ENCODE measurements around the gene CCDC66. TPM values are rescaled to one million over a fixed set of nuclear protein-coding genes. Genes with fewer than 3 reads are reported as not detected.
"Not testable (repeated sequence)": the region's sequence is repeated elsewhere in the genome, so short reads cannot be mapped to it uniquely, and the experiment has no call there.

The CCDC66 gene
- total RNA-seq = 10 to 100 TPM; 38.2 to 40.0 TPM

DNA sequence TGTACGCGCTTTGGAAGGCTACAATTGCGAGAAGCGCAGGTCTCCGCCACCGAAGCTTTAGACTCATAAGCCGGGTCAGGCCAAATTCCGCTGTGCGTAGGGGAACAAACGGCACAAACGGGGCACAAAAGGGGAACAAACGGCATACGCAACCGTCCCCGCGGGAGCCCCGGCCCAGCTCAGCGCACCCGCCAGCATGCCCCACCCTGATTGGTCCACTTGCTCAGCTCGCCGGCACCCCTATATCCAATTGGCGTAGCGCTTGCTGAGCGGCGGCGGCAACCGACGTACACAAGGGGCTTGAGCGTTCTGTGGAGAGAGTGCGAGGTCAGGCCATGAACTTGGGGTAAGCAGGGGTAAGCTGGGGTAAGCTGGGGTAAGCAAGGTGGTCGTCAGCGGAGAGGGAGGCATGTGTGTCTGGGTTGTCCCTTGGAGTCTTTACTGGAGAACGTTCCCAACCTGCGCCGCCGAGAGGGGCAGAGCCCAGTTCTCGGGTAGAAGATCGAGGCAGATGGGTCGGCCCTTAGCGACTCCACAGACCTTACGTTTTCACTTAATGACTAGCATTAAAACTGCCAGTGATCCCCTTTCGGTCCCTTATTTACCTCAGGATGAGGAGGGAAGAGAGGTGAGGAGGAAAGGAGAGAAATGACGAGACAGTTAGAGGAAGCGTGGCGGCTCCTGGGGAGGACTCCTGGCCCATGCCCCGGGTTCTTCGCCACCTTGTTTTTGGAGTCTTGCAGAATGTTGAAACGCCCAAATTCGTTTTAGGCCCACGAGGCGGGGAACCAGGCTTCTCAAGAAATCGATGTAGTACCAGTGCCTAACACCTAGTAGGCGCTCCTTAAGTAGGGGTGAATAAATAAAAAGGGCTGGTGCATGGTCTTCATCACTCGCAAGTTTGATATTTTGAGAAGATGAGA, at the start of gene CCDC66:
TSS of gene CCDC66 (plus strand) at position 268 of the 923 bp plus-strand sequence. CDS start at position 336, 68 bp downstream.
- peak within 1 kb of the TSS; percentile 99 for H3K27ac Mint-ChIP-seq
- DNase-seq = peak; percentile 95
- peaks cover 19% of the 10 kb centered on the region for H3K27me3 Mint-ChIP-seq
- peak within 1 kb of the TSS; percentile 97 for H3K4me3 Mint-ChIP-seq
- peaks cover 15% of the 10 kb centered on the region for H3K36me3 Mint-ChIP-seq (ENCODE audit: low read depth)
- ChIA-PET CTCF (interaction anchor here (0.7 to 1.8 kb wide), 5 partner anchors 13 to 179 kb away, joined by 3 to 5 read pairs (median 4); no protein-coding TSS in a partner anchor), POLR2A (interaction anchor here (0.6 to 0.7 kb wide), 2 partner anchors 243 to 325 kb away, joined by 5 to 7 read pairs; no protein-coding TSS in a partner anchor)
- H3K4me1 Mint-ChIP-seq = peaks cover 24% of the 10 kb centered on the region
- H3K9me3 Mint-ChIP-seq = peaks cover 4% of the 10 kb centered on the region

DNA sequence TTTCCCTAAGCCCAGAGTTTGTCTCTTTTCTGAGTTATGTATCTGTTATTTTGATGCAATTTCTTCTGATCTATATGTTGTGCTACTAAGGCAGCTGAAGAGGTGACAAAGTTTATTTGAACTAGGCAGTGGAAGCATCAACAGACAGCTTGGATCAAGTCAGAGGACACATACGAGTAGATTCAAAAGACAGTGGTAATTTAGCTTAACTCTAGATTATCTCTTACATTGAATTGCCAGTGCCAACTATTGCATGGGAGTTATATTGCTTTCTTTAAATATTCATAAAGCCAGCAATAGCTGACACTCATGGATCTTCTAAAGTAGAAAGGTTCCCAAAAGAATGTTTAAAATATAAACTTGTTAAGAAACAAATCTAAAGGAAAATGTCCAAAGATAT, 37.3 kb upstream of the CCDC66 start:
- CTCF ChIA-PET = no interaction called here
- DNase-seq = no peak
- H3K4me1 Mint-ChIP-seq = no peaks in the 10 kb centered on the region
- POLR2A ChIA-PET = no interaction called here
- no peak overlapping the region for H3K4me3 Mint-ChIP-seq
- H3K27me3 Mint-ChIP-seq = peaks cover 21% of the 10 kb centered on the region
- no peaks in the 10 kb centered on the region for H3K36me3 Mint-ChIP-seq (ENCODE audit: low read depth)
- H3K9me3 Mint-ChIP-seq = no peaks in the 10 kb centered on the region
- H3K27ac Mint-ChIP-seq = no peak overlapping the region

DNA sequence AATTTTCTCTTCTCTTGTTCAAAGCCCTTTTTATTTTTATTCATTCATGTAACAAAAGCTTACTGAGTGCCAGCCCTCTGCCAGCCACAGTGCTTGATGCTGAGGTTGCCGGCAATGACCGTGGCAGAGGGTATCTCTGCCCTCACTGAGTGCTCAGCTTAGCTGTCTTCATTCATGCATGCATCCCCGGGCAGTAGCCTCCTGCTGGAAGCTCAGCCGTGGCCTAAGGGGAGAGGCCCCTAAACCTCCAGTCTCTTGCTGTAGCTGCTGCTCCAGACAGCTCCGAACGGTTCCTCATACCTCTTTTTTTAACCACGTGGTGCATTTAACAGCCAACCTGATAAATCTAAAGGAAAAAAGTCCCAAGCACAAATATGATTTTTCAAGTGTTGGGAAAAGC, 34.6 kb upstream of the CCDC66 start:
- no peaks in the 10 kb centered on the region for H3K4me1 Mint-ChIP-seq
- no peak overlapping the region for H3K27ac Mint-ChIP-seq
- POLR2A ChIA-PET = no interaction called here
- peaks cover 19% of the 10 kb centered on the region for H3K27me3 Mint-ChIP-seq
- no peaks in the 10 kb centered on the region for H3K9me3 Mint-ChIP-seq
- CTCF ChIA-PET = interaction anchor here (0.9 kb wide), 1 partner anchor 28 kb away, joined by 3 read pairs; no protein-coding TSS in a partner anchor
- no peak overlapping the region for H3K4me3 Mint-ChIP-seq
- no peak for DNase-seq
- no peaks in the 10 kb centered on the region for H3K36me3 Mint-ChIP-seq (ENCODE audit: low read depth)

DNA sequence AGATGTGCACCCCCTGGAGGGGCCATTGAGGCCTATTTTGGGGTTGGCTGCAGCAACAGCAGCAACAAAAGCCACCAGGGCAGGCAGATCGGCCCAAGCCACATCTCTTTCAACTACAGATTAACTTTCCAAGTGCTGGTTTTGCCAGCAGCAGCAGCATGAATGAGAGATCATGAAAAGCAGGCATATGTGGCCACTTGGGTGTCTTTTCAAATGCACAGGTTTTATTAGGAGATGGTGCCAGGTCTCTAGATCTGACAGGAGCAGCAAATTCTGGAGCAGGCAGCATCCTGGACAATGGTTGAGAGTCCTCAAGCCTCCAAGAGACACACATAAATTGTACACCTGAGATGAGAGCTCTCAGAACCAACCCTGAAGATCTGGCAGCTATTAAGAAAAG, 31.7 kb upstream of the CCDC66 start:
- no peak for DNase-seq
- H3K9me3 Mint-ChIP-seq = no peaks in the 10 kb centered on the region
- no peaks in the 10 kb centered on the region for H3K36me3 Mint-ChIP-seq (ENCODE audit: low read depth)
- ChIA-PET POLR2A (no interaction called here), CTCF (no interaction called here)
- no peak overlapping the region for H3K4me3 Mint-ChIP-seq
- H3K27me3 Mint-ChIP-seq = peaks cover 13% of the 10 kb centered on the region
- H3K27ac Mint-ChIP-seq = no peak overlapping the region
- no peaks in the 10 kb centered on the region for H3K4me1 Mint-ChIP-seq

DNA sequence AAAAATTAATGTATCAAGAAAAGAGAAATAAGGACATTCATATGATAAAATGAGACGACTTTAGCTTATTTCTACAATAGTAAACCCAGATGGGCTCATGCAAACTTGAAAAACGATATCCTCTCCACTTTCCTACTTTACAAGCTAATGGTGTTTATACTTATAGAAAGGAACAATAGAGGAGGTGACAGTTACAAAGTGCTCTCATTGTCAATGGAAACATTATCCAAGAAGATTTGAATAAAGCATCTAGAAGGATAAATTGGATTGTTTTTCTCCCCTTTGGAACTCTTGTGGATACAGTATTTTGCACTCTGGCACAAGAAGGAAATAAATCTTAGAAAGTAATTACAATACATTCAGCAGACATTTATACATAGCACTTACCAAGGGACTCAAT, 20.2 kb upstream of the CCDC66 start:
- Mint-ChIP-seq H3K4me3 (no peak overlapping the region), H3K4me1 (no peaks in the 10 kb centered on the region), H3K9me3 (no peaks in the 10 kb centered on the region), H3K27me3 (peaks cover 10% of the 10 kb centered on the region), H3K36me3 (ENCODE audit: low read depth) (no peaks in the 10 kb centered on the region), H3K27ac (no peak overlapping the region)
- ChIA-PET POLR2A (no interaction called here), CTCF (no interaction called here)
- DNase-seq = no peak

DNA sequence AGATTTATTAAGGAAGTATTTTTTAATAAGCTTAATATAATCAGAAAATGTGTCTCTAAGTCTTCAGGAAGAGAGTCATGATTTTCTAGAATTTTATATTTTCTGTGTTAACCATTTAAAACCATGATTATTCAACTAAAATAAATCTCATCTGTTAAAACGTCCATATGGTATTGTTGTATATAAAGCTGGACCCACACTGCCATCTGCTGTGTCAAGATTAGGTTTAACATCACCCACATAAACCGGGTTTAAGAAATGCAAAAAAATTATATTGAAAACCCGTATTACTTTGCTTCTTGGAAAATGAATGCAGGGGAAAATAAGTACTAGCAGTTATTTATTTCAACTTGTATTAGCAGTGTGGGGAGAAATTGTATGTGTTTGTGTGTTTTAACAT, 9.5 kb upstream of the CCDC66 start:
- ChIA-PET POLR2A (no interaction called here), CTCF (interaction anchor here (0.7 kb wide), 1 partner anchor 380 kb away, joined by 3 read pairs; no protein-coding TSS in a partner anchor)
- Mint-ChIP-seq H3K9me3 (peaks cover 10% of the 10 kb centered on the region), H3K27ac (no peak overlapping the region), H3K4me3 (no peak overlapping the region), H3K36me3 (ENCODE audit: low read depth) (peaks cover 2% of the 10 kb centered on the region), H3K4me1 (no peaks in the 10 kb centered on the region), H3K27me3 (peaks cover 29% of the 10 kb centered on the region)
- no peak for DNase-seq

DNA sequence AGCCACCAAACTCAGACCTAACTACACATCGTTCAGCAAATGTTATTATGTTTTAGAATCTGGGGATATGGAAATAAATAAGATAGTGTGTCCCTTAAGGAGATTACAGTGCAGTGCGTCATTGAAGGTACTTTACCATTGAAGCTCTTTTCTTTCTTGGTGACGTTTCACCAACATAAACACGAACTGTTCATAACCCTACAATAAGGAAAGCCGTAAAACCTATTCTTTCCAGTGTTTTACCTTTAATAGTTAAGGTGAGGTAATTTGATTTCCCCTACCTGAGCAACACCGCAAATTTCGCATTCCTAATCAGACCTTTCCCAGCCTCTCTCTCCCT, 826 bp downstream of the CCDC66 start:
- CTCF ChIA-PET = interaction anchor here (0.6 to 1.8 kb wide), 3 partner anchors 14 to 71 kb away, joined by 3 to 5 read pairs (median 3); no protein-coding TSS in a partner anchor
- peaks cover 24% of the 10 kb centered on the region for H3K4me1 Mint-ChIP-seq
- H3K27ac Mint-ChIP-seq = peak overlapping the region; percentile 99
- peak overlapping the region; percentile 97 for H3K4me3 Mint-ChIP-seq
- peaks cover 15% of the 10 kb centered on the region for H3K36me3 Mint-ChIP-seq (ENCODE audit: low read depth)
- no peak for DNase-seq
- H3K27me3 Mint-ChIP-seq = peaks cover 15% of the 10 kb centered on the region
- H3K9me3 Mint-ChIP-seq = no peaks in the 10 kb centered on the region
- POLR2A ChIA-PET = no interaction called here

DNA sequence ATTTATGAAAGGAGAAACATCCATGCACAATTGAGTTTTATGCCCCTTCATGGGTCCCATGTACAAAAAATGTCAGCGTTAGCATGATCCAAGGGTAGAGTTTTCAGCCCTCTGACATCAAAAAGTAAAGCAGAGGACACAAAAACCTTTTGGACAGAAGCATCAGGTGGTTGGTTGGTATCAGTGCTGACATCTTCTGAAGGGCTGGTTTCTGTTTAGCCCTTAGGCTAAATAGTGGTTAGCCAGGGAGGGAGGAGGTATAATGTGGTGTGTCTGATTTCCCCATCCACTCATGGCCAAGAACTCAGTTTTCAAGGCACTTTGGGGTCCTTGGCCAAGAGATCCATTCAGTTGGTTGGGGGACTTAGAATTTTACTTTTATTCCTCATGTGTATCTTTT, 16.5 kb downstream of the CCDC66 start:
- Mint-ChIP-seq H3K9me3 (peaks cover 6% of the 10 kb centered on the region), H3K4me1 (peaks cover 3% of the 10 kb centered on the region), H3K4me3 (no peak overlapping the region), H3K27ac (no peak overlapping the region), H3K27me3 (no peaks in the 10 kb centered on the region), H3K36me3 (ENCODE audit: low read depth) (peaks cover 68% of the 10 kb centered on the region)
- no peak for DNase-seq
- CTCF ChIA-PET = no interaction called here
- POLR2A ChIA-PET = no interaction called here

DNA sequence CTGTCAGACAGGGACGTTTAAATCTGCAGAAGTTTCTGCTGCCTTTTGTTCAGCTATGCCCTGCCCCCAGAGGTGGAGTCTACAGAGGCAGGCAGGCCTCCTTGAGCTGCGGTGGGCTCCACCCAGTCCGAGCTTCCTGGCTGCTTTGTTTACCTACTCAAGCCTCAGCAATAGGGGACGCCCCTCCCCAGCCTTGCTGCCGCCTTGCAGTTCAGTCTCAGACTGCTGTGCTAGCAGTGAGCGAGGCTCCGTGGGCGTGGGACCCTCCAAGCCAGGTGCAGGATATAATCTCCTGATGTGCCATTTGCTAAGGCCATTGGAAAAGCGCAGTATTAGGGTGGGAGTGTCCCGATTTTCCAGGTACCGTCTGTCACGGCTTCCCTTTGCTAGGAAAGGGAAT, 25.0 kb downstream of the CCDC66 start:
- H3K36me3 Mint-ChIP-seq (ENCODE audit: low read depth) = peaks cover 66% of the 10 kb centered on the region
- CTCF ChIA-PET, H3K4me1 Mint-ChIP-seq, H3K9me3 Mint-ChIP-seq, H3K4me3 Mint-ChIP-seq, H3K27me3 Mint-ChIP-seq, POLR2A ChIA-PET, DNase-seq, H3K27ac Mint-ChIP-seq: not testable (repeated sequence)

DNA sequence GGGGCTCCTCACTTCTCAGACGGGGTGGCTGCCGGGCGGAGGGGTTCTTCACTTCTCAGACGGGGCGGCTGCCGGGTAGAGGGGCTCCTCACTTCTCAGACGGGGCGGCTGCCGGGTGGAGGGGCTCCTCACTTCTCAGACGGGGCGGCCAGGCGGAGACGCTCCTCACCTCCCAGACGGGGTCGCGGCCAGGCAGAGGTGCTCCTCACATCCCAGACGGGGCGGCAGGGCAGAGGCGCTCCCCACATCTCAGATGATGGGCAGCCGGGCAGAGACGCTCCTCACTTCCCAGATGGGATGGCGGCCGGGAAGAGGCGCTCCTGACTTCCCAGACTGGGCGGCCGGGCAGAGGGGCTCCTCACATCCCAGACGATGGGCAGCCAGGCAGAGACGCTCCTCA, 27.3 kb downstream of the CCDC66 start:
- POLR2A ChIA-PET, H3K4me3 Mint-ChIP-seq, H3K4me1 Mint-ChIP-seq, DNase-seq, H3K9me3 Mint-ChIP-seq, H3K27ac Mint-ChIP-seq, CTCF ChIA-PET, H3K27me3 Mint-ChIP-seq: not testable (repeated sequence)
- peaks cover 46% of the 10 kb centered on the region for H3K36me3 Mint-ChIP-seq (ENCODE audit: low read depth)

DNA sequence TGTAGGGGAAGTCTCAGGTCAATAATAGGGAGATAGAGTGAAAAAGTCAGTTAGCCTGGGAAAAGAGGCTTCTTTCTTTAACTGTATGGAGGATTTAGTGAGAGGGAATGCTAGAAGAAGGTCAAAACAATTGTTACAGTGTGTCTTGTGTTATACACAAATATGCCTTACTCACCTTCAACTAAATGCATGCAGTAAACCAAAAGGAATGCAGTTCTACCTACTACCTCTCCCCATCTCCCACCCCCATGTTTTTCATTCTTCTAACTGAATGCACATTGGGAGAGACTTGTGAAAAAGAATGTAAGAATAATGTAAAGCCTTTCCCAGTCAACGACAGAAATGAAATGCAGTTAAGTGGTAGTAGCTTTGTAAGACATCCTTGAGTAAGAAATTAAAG, 33.8 kb downstream of the CCDC66 start:
- Mint-ChIP-seq H3K9me3 (no peaks in the 10 kb centered on the region), H3K36me3 (ENCODE audit: low read depth) (peaks cover 21% of the 10 kb centered on the region), H3K4me1 (peaks cover 32% of the 10 kb centered on the region), H3K27ac (no peak overlapping the region), H3K27me3 (no peaks in the 10 kb centered on the region), H3K4me3 (no peak overlapping the region)
- ChIA-PET CTCF (no interaction called here), POLR2A (no interaction called here)
- DNase-seq = no peak

DNA sequence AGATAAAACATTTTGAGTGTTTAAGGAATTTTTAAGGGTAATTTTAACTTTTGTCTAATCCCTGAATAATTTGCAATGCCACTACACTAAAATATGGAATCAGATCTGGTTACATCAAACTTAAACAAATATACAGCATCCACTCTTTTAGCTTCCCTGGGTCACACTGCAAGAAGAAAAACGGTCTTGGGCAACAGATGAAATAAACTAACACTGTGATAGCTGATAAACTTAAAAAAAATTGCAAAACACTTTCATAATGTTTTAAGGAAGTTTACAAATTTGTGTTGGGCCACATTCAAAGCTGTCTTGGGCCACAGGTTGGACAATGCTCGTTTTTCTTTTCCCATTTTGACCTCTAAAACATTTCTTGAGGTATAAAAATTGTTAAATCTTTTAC, 34.3 kb downstream of the CCDC66 start:
- no peak for DNase-seq
- Mint-ChIP-seq H3K36me3 (ENCODE audit: low read depth) (peaks cover 26% of the 10 kb centered on the region), H3K4me1 (peaks cover 35% of the 10 kb centered on the region), H3K4me3 (no peak overlapping the region), H3K27ac (peak overlapping the region; percentile 15), H3K9me3 (peaks cover under 1% of the 10 kb centered on the region), H3K27me3 (no peaks in the 10 kb centered on the region)
- POLR2A ChIA-PET = no interaction called here
- CTCF ChIA-PET = no interaction called here

DNA sequence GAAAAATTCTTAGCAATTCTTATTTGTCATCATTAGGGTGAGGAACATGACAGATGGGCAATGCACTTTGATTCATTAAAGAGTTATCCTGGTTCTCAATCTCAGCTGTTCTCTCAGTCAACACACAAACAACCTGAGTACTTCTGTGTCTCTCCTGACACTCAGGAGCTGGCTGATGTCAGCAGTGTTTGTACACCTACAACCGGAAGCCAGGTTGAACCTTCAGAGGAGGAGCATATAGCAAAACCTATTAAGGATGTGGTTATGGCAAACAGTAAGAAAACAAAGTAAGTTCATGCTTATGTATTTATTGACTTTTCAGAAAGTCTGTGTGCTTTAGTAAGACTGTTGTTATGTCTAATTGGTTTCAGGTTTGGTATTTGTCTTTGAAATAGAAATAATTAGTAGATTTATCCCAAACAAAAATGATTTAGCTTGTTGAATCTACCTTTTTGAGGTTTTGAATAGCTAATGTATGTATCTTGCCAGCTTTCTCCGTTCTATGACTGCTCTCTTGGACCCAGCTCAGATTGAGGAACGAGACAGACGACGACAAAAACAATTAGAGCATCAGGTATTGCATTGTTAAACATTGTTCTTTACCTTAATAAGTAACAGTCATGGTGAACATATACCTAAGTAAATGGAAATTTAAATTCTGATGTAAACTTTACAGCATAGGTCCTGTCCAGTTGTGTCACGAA, 36.6 kb downstream of the CCDC66 start:
- H3K27ac Mint-ChIP-seq = peak overlapping the region; percentile 87
- peaks cover 14% of the 10 kb centered on the region for H3K9me3 Mint-ChIP-seq
- peaks cover 42% of the 10 kb centered on the region for H3K36me3 Mint-ChIP-seq (ENCODE audit: low read depth)
- H3K4me3 Mint-ChIP-seq = peak overlapping the region; percentile 65
- no peaks in the 10 kb centered on the region for H3K27me3 Mint-ChIP-seq
- H3K4me1 Mint-ChIP-seq = peaks cover 49% of the 10 kb centered on the region
- CTCF ChIA-PET = interaction anchor here (1.0 kb wide), 1 partner anchor 88 kb away, joined by 4 read pairs; no protein-coding TSS in a partner anchor
- POLR2A ChIA-PET = no interaction called here
- peak; percentile 82 for DNase-seq

All from activated CD4-positive, alpha-beta T cell treated with anti-CD3 and anti-CD28 coated beads, Interleukin-2, amount 10 ng/mL, durations not matched to agents 7 days and 5 days (primary cell).